Hepatocyte (in vitro differentiated cells): ENCODE measurements around the gene MAX. TPM values are rescaled to one million over a fixed set of nuclear protein-coding genes. Genes with fewer than 3 reads are reported as not detected.

Source experiments
- DNase-seq: peaks from one replicate; pipeline ENCODE4 v3.0.0-alpha.2; 2016; ENCODE audit warnings: low spot score
- H2AFZ ChIP-seq: fragments of 200-600 bp; sonication (generic); 2 replicates; pipeline ENCODE4 v1.6.0; 2016; ENCODE audit warnings: antibody characterized with exemption, mild to moderate bottlenecking
- H3K27ac ChIP-seq: fragments of 200-600 bp; sonication (generic); 2 replicates; pipeline ENCODE4 v1.5.1; 2016; ENCODE audit warnings: mild to moderate bottlenecking
- H3K27me3 ChIP-seq: fragments of 200-600 bp; sonication (generic); 2 replicates; pipeline ENCODE4 v1.6.1; 2016
- H3K36me3 ChIP-seq: fragments of 200-600 bp; sonication (generic); replicated peaks from 2 replicates; pipeline ENCODE4 v1.5.1; 2016; ENCODE audit warnings: low read depth; ENCODE audit not compliant: insufficient read depth
- H3K4me1 ChIP-seq: fragments of 200-600 bp; sonication (generic); 2 replicates; pipeline ENCODE4 v1.5.1; 2016; ENCODE audit warnings: mild to moderate bottlenecking, moderate library complexity; ENCODE audit not compliant: insufficient read depth
- H3K4me2 ChIP-seq: fragments of 200-600 bp; sonication (generic); 2 replicates; pipeline ENCODE4 v1.6.0; 2016
- H3K4me3 ChIP-seq: fragments of 200-600 bp; sonication (generic); 2 replicates; pipeline ENCODE4 v1.5.1; 2016; ENCODE audit warnings: mild to moderate bottlenecking
- H3K79me2 ChIP-seq: fragments of 200-600 bp; sonication (generic); 2 replicates; pipeline ENCODE4 v1.6.0; 2017; ENCODE audit warnings: mild to moderate bottlenecking
- H3K9me2 ChIP-seq: fragments of 200-600 bp; sonication (generic); replicated peaks from 2 replicates; pipeline ENCODE4 v1.6.0; 2017; ENCODE audit warnings: mild to moderate bottlenecking; ENCODE audit not compliant: insufficient read depth
- H3K9me3 ChIP-seq: fragments of 200-600 bp; sonication (generic); 2 replicates; pipeline ENCODE4 v1.5.1; 2016; ENCODE audit warnings: low read depth, mild to moderate bottlenecking
- H4K20me1 ChIP-seq: fragments of 200-600 bp; sonication (generic); 2 replicates; pipeline ENCODE4 v1.6.0; 2016; ENCODE audit warnings: mild to moderate bottlenecking; ENCODE audit not compliant: insufficient read depth, poor library complexity, severe bottlenecking
- EZH2 ChIP-seq: fragments of 200-600 bp; sonication (generic); IDR thresholded peaks from 2 replicates; pipeline ENCODE4 v1.6.1; 2016; ENCODE audit warnings: antibody characterized with exemption, mild to moderate bottlenecking, borderline replicate concordance
- EZH2phosphoT487 ChIP-seq: fragments of 200-600 bp; sonication (generic); IDR thresholded peaks from one replicate; pipeline ENCODE4 v1.6.1; 2018; ENCODE audit warnings: antibody characterized with exemption, mild to moderate bottlenecking, low read depth, moderate library complexity; ENCODE audit not compliant: unreplicated experiment, severe bottlenecking
- WGBS: methylation state at CpG from one replicate; pipeline ENCODE4 v1.1.6; 2016; ENCODE audit warnings: low lambda C conversion rate; ENCODE audit errors: missing lambda C conversion rate; 5-methylcytosine and 5-hydroxymethylcytosine counted together
- polyA plus RNA-seq: library from polyadenylated mRNA; unstranded; fragments of >200 nt; fragmentation: Nextera tagmentation; extraction: Ambion mirVana; gene quantifications from 2 replicates; pipeline ENCODE4 v1.2.1, GENCODE V29; 2016
- total RNA-seq: library from RNA; depleted of rRNA; stranded (reverse); fragments of >200 nt; gene quantifications from 2 replicates; pipeline ENCODE4 v1.2.3, GENCODE V29; 2014
- TF ChIP-seq, protein P1 (sequence below): fragments of 200-600 bp; sonication (generic); IDR thresholded peaks from 2 replicates; pipeline ENCODE4 v1.5.1; 2016; ENCODE audit warnings: antibody characterized with exemption, mild to moderate bottlenecking; ENCODE audit not compliant: poor library complexity

MAX gene
- total and polyA plus RNA-seq, 2 experiments from 2014 or later = 53.5 to 86.5 TPM

DNA sequence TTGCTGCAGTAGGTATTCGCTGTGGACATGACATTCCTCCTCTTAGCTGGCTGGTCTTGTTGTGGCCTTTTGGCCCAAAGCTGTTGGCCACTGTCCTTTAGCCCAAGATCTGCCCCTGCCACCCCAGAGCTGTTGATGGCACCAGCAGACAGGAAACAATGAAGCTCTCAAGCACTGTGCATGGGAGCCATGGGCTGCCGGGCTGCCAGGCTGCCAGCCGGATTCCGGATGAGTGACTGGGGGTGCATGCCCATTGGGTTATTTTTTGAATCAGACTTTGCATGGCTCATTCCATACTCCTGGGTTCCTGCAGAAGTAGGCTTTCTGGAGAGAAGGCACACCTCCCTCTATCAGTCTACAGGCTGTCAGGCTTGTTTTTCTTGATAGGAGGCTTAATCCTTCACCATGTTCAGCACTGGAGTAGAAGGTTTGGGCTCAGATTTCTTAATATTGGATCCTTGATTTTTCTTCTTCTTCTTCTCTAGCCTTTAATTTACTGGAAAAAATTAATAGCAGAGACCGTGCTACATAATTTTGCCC is 32.4 kb downstream of the MAX start:
- no peaks in the 10 kb centered on the region for H3K9me3 ChIP-seq
- H3K27me3 ChIP-seq = no peaks in the 10 kb centered on the region
- WGBS = 94% methylated on average over 5 of the region's 5 CpGs
- H3K4me3 ChIP-seq = no peak overlapping the region
- peak overlapping the region; percentile 57 for H3K27ac ChIP-seq
- H3K4me1 ChIP-seq = peaks cover 34% of the 10 kb centered on the region
- no peaks in the 10 kb centered on the region for H4K20me1 ChIP-seq
- TF ChIP-seq, protein P1, sequence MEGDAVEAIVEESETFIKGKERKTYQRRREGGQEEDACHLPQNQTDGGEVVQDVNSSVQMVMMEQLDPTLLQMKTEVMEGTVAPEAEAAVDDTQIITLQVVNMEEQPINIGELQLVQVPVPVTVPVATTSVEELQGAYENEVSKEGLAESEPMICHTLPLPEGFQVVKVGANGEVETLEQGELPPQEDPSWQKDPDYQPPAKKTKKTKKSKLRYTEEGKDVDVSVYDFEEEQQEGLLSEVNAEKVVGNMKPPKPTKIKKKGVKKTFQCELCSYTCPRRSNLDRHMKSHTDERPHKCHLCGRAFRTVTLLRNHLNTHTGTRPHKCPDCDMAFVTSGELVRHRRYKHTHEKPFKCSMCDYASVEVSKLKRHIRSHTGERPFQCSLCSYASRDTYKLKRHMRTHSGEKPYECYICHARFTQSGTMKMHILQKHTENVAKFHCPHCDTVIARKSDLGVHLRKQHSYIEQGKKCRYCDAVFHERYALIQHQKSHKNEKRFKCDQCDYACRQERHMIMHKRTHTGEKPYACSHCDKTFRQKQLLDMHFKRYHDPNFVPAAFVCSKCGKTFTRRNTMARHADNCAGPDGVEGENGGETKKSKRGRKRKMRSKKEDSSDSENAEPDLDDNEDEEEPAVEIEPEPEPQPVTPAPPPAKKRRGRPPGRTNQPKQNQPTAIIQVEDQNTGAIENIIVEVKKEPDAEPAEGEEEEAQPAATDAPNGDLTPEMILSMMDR = no peak
- no peak for TF ChIP-seq EZH2phosphoT487
- H3K36me3 ChIP-seq = no peaks in the 10 kb centered on the region
- peaks cover 12% of the 10 kb centered on the region for H3K79me2 ChIP-seq
- no peak overlapping the region for H3K4me2 ChIP-seq
- H3K9me2 ChIP-seq = no peaks in the 10 kb centered on the region
- no peak for DNase-seq
- H2AFZ ChIP-seq = no peak overlapping the region

- Histone ChIP-seq H2AFZ (no peak overlapping the region), H3K4me3 (no peak overlapping the region), H3K79me2 (no peaks in the 10 kb centered on the region), H3K27ac (no peak overlapping the region), H3K4me1 (peaks cover 9% of the 10 kb centered on the region), H3K36me3 (no peaks in the 10 kb centered on the region), H3K4me2 (no peak overlapping the region), H3K27me3 (no peaks in the 10 kb centered on the region), H3K9me2 (no peaks in the 10 kb centered on the region), H4K20me1 (no peaks in the 10 kb centered on the region), H3K9me3 (no peaks in the 10 kb centered on the region)
- no peak for TF ChIP-seq EZH2
- TF ChIP-seq EZH2phosphoT487 = no peak
- TF ChIP-seq, protein P1 = no peak
- WGBS = 77% methylated on average over 7 of the region's 7 CpGs
- no peak for DNase-seq
These were observed 36.6 kb downstream of the MAX start for GRCh38 chr14:65065719-65066118.

DNA sequence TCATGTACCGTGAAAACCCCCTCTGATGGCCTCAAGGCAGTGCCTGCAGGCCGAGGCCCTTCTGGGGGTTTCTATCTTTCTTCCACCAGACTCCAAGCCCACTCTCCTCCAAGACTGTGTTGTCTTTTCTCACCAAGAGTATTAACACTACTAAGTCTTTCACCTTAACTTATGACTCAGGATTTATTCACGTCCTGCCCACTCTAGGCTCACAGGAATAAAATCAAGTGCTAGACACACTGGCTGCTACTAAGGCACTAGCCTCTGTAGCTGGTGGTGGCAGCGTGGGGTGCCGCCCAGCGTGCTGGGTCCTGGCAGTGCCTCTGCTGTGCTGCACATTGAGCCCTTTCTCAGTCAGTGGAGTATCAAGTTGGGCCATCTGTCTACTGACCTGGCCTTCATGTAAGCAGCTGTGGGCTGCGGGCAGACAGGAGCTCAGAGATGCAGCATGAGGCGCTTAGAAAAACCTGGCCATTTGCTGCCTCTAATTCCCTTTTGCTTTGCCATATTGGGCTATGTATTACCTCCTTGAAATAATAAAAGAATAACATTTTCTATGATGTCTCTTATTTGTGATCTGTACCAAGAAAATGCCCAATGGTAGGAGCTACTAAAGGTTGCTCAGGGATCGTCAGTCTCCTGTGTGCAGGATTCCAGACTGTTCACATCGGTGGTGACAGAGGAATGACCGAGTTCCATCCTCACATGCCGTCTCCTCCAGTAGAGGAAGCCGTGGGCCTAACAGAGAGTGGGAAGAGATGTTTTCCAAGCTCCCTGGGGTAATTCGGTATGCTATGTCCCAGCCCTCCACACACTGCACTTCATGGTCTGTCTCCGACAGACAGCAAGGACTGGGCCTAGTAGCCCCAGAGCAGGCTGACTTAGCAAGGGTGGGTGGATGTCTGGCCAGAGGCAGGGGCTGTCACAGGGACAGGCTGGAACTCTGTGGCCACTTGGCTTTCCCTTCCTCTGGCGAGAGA is 39.9 kb downstream of the MAX start:
- Histone ChIP-seq H3K4me1 (no peaks in the 10 kb centered on the region), H3K4me2 (no peak overlapping the region), H3K36me3 (no peaks in the 10 kb centered on the region), H3K9me3 (no peaks in the 10 kb centered on the region), H3K27ac (no peak overlapping the region), H3K79me2 (no peaks in the 10 kb centered on the region), H3K4me3 (no peak overlapping the region), H3K9me2 (no peaks in the 10 kb centered on the region), H4K20me1 (no peaks in the 10 kb centered on the region), H3K27me3 (no peaks in the 10 kb centered on the region), H2AFZ (no peak overlapping the region)
- WGBS = 96% methylated on average over 16 of the region's 16 CpGs
- TF ChIP-seq, protein P1 = no peak
- TF ChIP-seq EZH2 (no peak), EZH2phosphoT487 (no peak)
- no peak for DNase-seq
